Measurements from ENCODE around the gene CCR5.
"Not testable (repeated sequence)": the region's sequence is repeated elsewhere in the genome, so short reads cannot be mapped to it uniquely, and the experiment has no call there.

DNA sequence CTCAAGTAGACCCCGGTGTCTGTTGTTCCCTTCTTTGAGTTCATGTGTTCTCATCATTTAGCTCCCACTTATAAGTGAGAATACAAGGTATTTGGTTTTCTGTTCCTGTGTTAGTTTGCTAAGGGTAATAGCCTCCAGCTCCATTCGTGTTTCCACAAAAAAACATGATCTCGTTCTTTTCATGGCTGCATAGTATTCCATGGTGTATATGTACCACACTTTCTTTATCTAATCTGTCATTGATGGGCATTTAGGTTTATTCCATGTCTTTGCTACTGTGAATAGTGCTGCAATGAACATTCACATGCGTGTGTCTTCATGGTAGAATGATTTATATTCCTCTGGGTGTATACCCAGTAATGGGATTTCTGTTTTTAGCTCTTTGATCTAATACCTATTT is 32.2 kb downstream of the CCR5 start:
- TF ChIP-seq, protein P1, sequence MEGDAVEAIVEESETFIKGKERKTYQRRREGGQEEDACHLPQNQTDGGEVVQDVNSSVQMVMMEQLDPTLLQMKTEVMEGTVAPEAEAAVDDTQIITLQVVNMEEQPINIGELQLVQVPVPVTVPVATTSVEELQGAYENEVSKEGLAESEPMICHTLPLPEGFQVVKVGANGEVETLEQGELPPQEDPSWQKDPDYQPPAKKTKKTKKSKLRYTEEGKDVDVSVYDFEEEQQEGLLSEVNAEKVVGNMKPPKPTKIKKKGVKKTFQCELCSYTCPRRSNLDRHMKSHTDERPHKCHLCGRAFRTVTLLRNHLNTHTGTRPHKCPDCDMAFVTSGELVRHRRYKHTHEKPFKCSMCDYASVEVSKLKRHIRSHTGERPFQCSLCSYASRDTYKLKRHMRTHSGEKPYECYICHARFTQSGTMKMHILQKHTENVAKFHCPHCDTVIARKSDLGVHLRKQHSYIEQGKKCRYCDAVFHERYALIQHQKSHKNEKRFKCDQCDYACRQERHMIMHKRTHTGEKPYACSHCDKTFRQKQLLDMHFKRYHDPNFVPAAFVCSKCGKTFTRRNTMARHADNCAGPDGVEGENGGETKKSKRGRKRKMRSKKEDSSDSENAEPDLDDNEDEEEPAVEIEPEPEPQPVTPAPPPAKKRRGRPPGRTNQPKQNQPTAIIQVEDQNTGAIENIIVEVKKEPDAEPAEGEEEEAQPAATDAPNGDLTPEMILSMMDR (IDR thresholded peaks at IDR 0.05; ENCODE audit: low read length) = not testable (repeated sequence)
- not testable (repeated sequence) for TF ChIP-seq EZH2 (IDR thresholded peaks at IDR 0.05; ENCODE audit: borderline replicate concordance, low read length)
